Measurements from ENCODE around the gene ASF1A. TPM values are rescaled to one million over a fixed set of nuclear protein-coding genes. Genes with fewer than 3 reads are reported as not detected.
A peak's percentile ranks its signal among the peaks of the same experiment; 100 is the strongest.

The ASF1A gene
- total and polyA plus RNA-seq, 10 of the 15 experiments (the other 5 are each of a cell fraction or from before 2014, with no cell fraction given) = 23.7 to 103 (median 31.5) TPM

- ATAC-seq = no peak
- BruUV-seq (replicated peaks) = no TSS peak
Observed at GRCh38 chr6:118933855-118934460, 40.0 kb downstream of the ASF1A start.

DNA sequence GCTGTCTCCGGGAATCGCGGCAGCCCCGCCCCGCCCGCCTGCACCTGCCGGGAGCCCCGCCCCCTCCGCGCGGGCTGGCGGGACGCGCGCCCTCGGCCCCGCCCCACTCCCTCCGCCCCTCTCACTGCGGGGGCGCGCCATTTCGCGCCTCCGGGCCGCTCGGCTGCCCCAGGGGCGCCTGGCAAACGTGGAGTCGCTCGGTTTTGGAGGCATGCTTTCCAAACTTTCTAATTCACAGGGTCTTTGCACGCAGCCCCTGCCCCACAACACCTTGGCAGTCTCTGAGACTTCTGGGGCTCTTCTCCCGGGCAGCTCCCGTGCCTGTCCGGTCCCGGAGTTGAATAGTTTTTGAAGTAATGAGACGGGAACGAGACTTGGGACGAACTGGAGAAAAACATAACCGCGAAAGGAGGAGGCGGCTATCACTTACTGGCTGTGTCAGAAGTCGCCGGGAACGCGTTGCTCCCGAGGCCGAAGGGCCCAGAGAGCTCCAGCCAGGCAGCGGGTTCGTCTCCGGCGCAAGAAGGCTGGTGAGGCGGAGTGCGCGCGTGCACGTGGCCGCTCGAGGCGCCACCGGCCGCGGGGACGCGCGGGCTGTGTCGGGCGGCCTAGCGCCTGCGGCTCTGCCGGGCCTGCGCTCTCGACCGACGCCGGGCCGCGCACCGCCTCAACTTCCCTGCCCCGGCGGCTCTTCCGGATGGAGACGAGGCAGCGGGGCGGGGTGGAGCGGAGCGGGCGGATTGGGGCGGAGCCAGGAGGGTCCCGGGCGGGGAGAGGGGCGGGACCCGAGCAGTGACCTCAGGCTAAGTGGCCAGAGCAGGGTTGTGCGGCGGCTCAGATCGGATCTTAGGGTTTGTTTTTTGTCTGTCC, 40.7 kb downstream of the ASF1A start, which contains the start of gene MCM9:
MCM9 (minus strand) TSS at position 699 of the 870 bp plus-strand sequence. CDS start 3,436 bp downstream, outside the sequence.
- no peaks in the 10 kb centered on the region for H3K27me3 ChIP-seq (replicated peaks in 1 of 2; ENCODE audit: control insufficient read depth in 2 of 2, insufficient read depth in 2 of 2, low read length in 1 of 2)
- peak within 1 kb of the TSS; percentile 95 for H2AFZ ChIP-seq (ENCODE audit: control insufficient read depth, low read depth, low read length)
- peak; percentile 67 for DNase-seq (ENCODE audit: low read depth, low spot score)
- H3K4me2 ChIP-seq (ENCODE audit: control insufficient read depth, insufficient read depth) = peak within 1 kb of the TSS; percentile 94
- no peaks in the 10 kb centered on the region; a peak in 1 of 4 replicates for H3K36me3 ChIP-seq (ENCODE audit: control insufficient read depth in 2 of 2, insufficient read depth in 2 of 2, low read length in 1 of 2)
- no peaks in the 10 kb centered on the region; the same call in 1 of the 3 replicates for H3K9me3 ChIP-seq (replicated peaks; ENCODE audit: control insufficient read depth, insufficient read depth, low read length)
- SMC1A ChIA-PET (ENCODE audit: uncharacterized antibody, unreplicated experiment) = interaction anchor here (0.6 to 2.7 kb wide), 7 partner anchors 16 to 90 kb away, joined by 3 to 15 read pairs (median 4); partner anchors contain the start of gene ASF1A
- POLR2A ChIA-PET = interaction anchor here (0.7 to 2.3 kb wide), 6 partner anchors 15 to 379 kb away, joined by 3 to 14 read pairs (median 4); partner anchors contain the start of gene ASF1A
- peak within 1 kb of the TSS; percentile 99 for H3K4me3 ChIP-seq
- WGBS (ENCODE audit: insufficient coverage, insufficient replicate concordance, low lambda C conversion rate, missing lambda C conversion rate) = 2% methylated on average over 71 of the region's 95 CpGs
- intact Hi-C loops (cut with micrococcal nuclease; ENCODE audit: unreplicated experiment) (loop anchor here (2.0 kb wide), 1 partner anchor 40 kb away; the partner anchor contains the start of gene ASF1A), in situ Hi-C loops (cut with MboI) (no loop called here)
- peak; percentile 97 for ATAC-seq
- CTCF ChIA-PET = interaction anchor here (0.8 to 3.6 kb wide), 4 partner anchors 23 to 176 kb away, joined by 3 to 22 read pairs (median 4); no protein-coding TSS in a partner anchor
- H4K20me1 ChIP-seq (ENCODE audit: control insufficient read depth, insufficient read depth) = no peaks in the 10 kb centered on the region
- FAIRE-seq = no peak
- H3K4me1 ChIP-seq (ENCODE audit: control insufficient read depth, insufficient read depth, low read length) = no peaks in the 10 kb centered on the region
- peaks cover 9% of the 10 kb centered on the region for H3K79me2 ChIP-seq (ENCODE audit: control insufficient read depth, insufficient read depth, low read length)
- TSS peak; percentile 68 for BruUV-seq (replicated peaks)
- H3K9ac ChIP-seq (ENCODE audit: control insufficient read depth, insufficient read depth, low read length) = peak within 1 kb of the TSS; percentile 96
- RAD21 ChIA-PET (ENCODE audit: unreplicated experiment) = interaction anchor here (1.0 to 1.9 kb wide), 4 partner anchors 32 to 416 kb away, joined by 3 to 5 read pairs (median 4); partner anchors contain the start of gene ASF1A
- peak within 1 kb of the TSS; percentile 84 for H3K27ac ChIP-seq (ENCODE audit: control insufficient read depth, insufficient read depth)
- TF ChIP-seq CHD1 (IDR thresholded peaks at IDR 0.05; ENCODE audit: low read depth, low read length) (0 out of 2 replicates have a peak, but pooled peaks have one; percentile 40), CHD2 (IDR thresholded peaks at IDR 0.05; ENCODE audit: borderline replicate concordance, low read depth, low read length) (no peak), GATAD2B (conservative IDR thresholded peaks at IDR 0.05; ENCODE audit: low read depth) (peak; percentile 92; the same call in 1 of the 2 replicates), PKNOX1 (IDR thresholded peaks at IDR 0.05) (peak; percentile 89)
- TF ChIP-seq, protein P1, sequence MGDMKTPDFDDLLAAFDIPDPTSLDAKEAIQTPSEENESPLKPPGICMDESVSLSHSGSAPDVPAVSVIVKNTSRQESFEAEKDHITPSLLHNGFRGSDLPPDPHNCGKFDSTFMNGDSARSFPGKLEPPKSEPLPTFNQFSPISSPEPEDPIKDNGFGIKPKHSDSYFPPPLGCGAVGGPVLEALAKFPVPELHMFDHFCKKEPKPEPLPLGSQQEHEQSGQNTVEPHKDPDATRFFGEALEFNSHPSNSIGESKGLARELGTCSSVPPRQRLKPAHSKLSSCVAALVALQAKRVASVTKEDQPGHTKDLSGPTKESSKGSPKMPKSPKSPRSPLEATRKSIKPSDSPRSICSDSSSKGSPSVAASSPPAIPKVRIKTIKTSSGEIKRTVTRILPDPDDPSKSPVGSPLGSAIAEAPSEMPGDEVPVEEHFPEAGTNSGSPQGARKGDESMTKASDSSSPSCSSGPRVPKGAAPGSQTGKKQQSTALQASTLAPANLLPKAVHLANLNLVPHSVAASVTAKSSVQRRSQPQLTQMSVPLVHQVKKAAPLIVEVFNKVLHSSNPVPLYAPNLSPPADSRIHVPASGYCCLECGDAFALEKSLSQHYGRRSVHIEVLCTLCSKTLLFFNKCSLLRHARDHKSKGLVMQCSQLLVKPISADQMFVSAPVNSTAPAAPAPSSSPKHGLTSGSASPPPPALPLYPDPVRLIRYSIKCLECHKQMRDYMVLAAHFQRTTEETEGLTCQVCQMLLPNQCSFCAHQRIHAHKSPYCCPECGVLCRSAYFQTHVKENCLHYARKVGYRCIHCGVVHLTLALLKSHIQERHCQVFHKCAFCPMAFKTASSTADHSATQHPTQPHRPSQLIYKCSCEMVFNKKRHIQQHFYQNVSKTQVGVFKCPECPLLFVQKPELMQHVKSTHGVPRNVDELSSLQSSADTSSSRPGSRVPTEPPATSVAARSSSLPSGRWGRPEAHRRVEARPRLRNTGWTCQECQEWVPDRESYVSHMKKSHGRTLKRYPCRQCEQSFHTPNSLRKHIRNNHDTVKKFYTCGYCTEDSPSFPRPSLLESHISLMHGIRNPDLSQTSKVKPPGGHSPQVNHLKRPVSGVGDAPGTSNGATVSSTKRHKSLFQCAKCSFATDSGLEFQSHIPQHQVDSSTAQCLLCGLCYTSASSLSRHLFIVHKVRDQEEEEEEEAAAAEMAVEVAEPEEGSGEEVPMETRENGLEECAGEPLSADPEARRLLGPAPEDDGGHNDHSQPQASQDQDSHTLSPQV (IDR thresholded peaks at IDR 0.05) = 0 out of 2 replicates have a peak, but pooled peaks have one; percentile 35

More at GRCh38 chr6:118933855-118934460, 40.0 kb downstream of the ASF1A start:
- WGBS (ENCODE audit: insufficient coverage, insufficient replicate concordance, low lambda C conversion rate, missing lambda C conversion rate) = 22% methylated on average over 8 of the region's 8 CpGs
- H3K79me2 ChIP-seq (ENCODE audit: control insufficient read depth, insufficient read depth, low read length) = peaks cover 9% of the 10 kb centered on the region
- TF ChIP-seq TBL1XR1 (IDR thresholded peaks at IDR 0.05; ENCODE audit: low read depth, low read length) (no peak), CBX5 (IDR thresholded peaks at IDR 0.05; ENCODE audit: low read depth) (0 out of 2 replicates have a peak, but pooled peaks have one; percentile 12)
- H3K27ac ChIP-seq (ENCODE audit: control insufficient read depth, insufficient read depth) = peak overlapping the region; percentile 37
- peaks cover 0 to 3% of the 10 kb centered on the region in 2 experiments; a peak in 1 of 4 replicates for H3K36me3 ChIP-seq (ENCODE audit: control insufficient read depth in 2 of 2, insufficient read depth in 2 of 2, low read length in 1 of 2)
- ChIA-PET POLR2A (interaction anchor here (0.7 to 2.3 kb wide), 5 partner anchors 14 to 41 kb away, joined by 3 to 14 read pairs (median 3); partner anchors contain the start of gene ASF1A), CTCF (interaction anchor here (1.1 to 3.6 kb wide), 3 partner anchors 38 to 177 kb away, joined by 3 to 22 read pairs (median 3); no protein-coding TSS in a partner anchor), RAD21 (ENCODE audit: unreplicated experiment) (interaction anchor here (1.0 to 1.9 kb wide), 3 partner anchors 31 to 416 kb away, joined by 4 to 5 read pairs (median 4); partner anchors contain the start of gene ASF1A), SMC1A (ENCODE audit: uncharacterized antibody, unreplicated experiment) (interaction anchor here (0.6 to 2.7 kb wide), 4 partner anchors 15 to 40 kb away, joined by 3 to 15 read pairs (median 4); partner anchors contain the start of gene ASF1A)
- H3K9ac ChIP-seq (ENCODE audit: control insufficient read depth, insufficient read depth, low read length) = peak overlapping the region; percentile 39; the same call in 1 of the 2 replicates
- peak overlapping the region; percentile 99 for H3K4me3 ChIP-seq
- FAIRE-seq (no peak), DNase-seq (ENCODE audit: low read depth, low spot score) (no peak)
- peak overlapping the region; percentile 94 for H3K4me2 ChIP-seq (ENCODE audit: control insufficient read depth, insufficient read depth)
- intact Hi-C loops (cut with micrococcal nuclease; ENCODE audit: unreplicated experiment) = loop anchor here (2.0 kb wide), 1 partner anchor 39 kb away; the partner anchor contains the start of gene ASF1A
- H3K4me1 ChIP-seq (ENCODE audit: control insufficient read depth, insufficient read depth, low read length) = no peaks in the 10 kb centered on the region
- peak overlapping the region; percentile 95 for H2AFZ ChIP-seq (ENCODE audit: control insufficient read depth, low read depth, low read length)
- no peaks in the 10 kb centered on the region for H4K20me1 ChIP-seq (ENCODE audit: control insufficient read depth, insufficient read depth)
- in situ Hi-C loops (cut with MboI) = no loop called here
- H3K9me3 ChIP-seq (replicated peaks; ENCODE audit: control insufficient read depth, insufficient read depth, low read length) = no peaks in the 10 kb centered on the region; the same call in 1 of the 3 replicates
- no peaks in the 10 kb centered on the region for H3K27me3 ChIP-seq (replicated peaks in 1 of 2; ENCODE audit: control insufficient read depth in 2 of 2, insufficient read depth in 2 of 2, low read length in 1 of 2)

All from GM12878 (cell line).